Measurements from ENCODE around the gene LINC01488. TPM values are rescaled to one million over a fixed set of nuclear protein-coding genes. Genes with fewer than 3 reads are reported as not detected.

The LINC01488 gene
- total and polyA plus RNA-seq, 2 of the 13 experiments (the other 11 are each of a cell fraction or from before 2014, with no cell fraction given), result 0.26 to 0.58 TPM

DNA sequence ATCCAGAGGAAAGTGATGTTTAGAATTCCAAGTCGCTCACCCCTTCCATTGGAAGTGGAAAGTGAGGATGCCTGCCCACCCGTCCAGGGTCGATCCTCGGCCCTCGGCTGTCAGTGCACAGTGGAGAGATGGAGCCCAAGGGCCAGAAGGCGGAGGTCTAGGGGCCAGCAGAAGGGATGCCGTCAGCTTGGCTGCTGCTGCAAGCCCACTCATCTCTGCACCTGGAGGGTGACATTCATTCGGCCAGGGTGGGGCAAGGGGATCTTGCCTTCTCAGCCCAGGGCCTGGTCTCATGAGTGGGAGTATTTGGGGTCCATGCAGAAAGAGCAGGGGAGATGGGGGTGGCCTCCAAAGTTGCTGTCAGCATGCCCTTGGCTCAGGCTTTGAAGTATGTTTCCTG, 30.7 kb downstream of the LINC01488 start:
- Histone ChIP-seq H3K4me1 (ENCODE audit: insufficient read depth, low read length) (no peaks in the 10 kb centered on the region), H3K27ac (ENCODE audit: extremely low read length, insufficient read depth, low read length) (no peak overlapping the region), H3K27me3 (ENCODE audit: control insufficient read depth in 1 of 2, insufficient read depth in 2 of 2, low read length in 2 of 2) (peaks cover 5 to 61% of the 10 kb centered on the region in 2 experiments), H3K79me2 (ENCODE audit: insufficient read depth, low read length) (no peaks in the 10 kb centered on the region), H3K4me2 (ENCODE audit: low read depth, low read length) (no peak overlapping the region), H3K36me3 (replicated peaks in 1 of 2; ENCODE audit: control insufficient read depth in 1 of 2, insufficient read depth in 2 of 2, low read length in 2 of 2) (no peaks in the 10 kb centered on the region), H3K9me3 (ENCODE audit: low read length) (no peaks in the 10 kb centered on the region), H3K4me3 (replicated peaks in 1 of 3; ENCODE audit: insufficient read depth in 1 of 3, low read depth in 2 of 3, low read length in 3 of 3) (no peak overlapping the region), H2AFZ (ENCODE audit: low read length) (no peak overlapping the region), H4K20me1 (ENCODE audit: insufficient read depth, low read length) (no peaks in the 10 kb centered on the region), H3K9ac (ENCODE audit: insufficient read depth, low read depth, low read length) (no peak overlapping the region)
- TF ChIP-seq EHMT2 (IDR thresholded peaks at IDR 0.05; ENCODE audit: borderline replicate concordance, low read depth, low read length) (no peak), TRAFD1 (CRISPR knock-in tag; IDR thresholded peaks at IDR 0.05; ENCODE audit: borderline replicate concordance) (no peak), MYC (CRISPR knock-in tag; IDR thresholded peaks at IDR 0.05; ENCODE audit: borderline replicate concordance) (no peak), ZNF777 (CRISPR knock-in tag; IDR thresholded peaks at IDR 0.05) (no peak), SP140L (CRISPR knock-in tag; IDR thresholded peaks at IDR 0.05; ENCODE audit: borderline replicate concordance) (no peak), E2F5 (CRISPR knock-in tag; conservative IDR thresholded peaks at IDR 0.05) (no peak)
- TF ChIP-seq, protein P1, sequence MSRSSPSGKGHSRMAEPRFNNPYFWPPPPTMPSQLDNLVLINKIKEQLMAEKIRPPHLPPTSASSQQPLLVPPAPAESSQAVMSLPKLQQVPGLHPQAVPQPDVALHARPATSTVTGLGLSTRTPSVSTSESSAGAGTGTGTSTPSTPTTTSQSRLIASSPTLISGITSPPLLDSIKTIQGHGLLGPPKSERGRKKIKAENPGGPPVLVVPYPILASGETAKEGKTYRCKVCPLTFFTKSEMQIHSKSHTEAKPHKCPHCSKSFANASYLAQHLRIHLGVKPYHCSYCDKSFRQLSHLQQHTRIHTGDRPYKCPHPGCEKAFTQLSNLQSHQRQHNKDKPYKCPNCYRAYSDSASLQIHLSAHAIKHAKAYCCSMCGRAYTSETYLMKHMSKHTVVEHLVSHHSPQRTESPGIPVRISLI (CRISPR knock-in tag; IDR thresholded peaks at IDR 0.05; ENCODE audit: borderline replicate concordance), result no peak
- DNase-seq (ENCODE audit: low spot score) (no peak), FAIRE-seq (no peak), ATAC-seq (no peak)
- no TSS peak for BruUV-seq (replicated peaks)
- ChIA-PET CTCF (ENCODE audit: low intra/inter-chr PET ratio, low total read pairs) (no interaction called here), POLR2A (no interaction called here)
- intact Hi-C loops (cut with micrococcal nuclease; ENCODE audit: unreplicated experiment), result no loop called here
- in situ Hi-C loops (cut with HindIII; ENCODE audit: extremely low pct_ligation_motif_present, low pct_unique_long_range_greater_than_20kb), result no loop called here
- WGBS (ENCODE audit: low lambda C conversion rate), result 47% methylated on average over 5 of the region's 8 CpGs
